Activated T-cell treated with anti-CD3 and anti-CD28 coated beads, Interleukin-2, amount 50 U/mL, for 24 hours (primary cell): Measurements from ENCODE around the gene FAM89A.
"Not testable (repeated sequence)": the region's sequence is repeated elsewhere in the genome, so short reads cannot be mapped to it uniquely, and the experiment has no call there.

Source experiments
- DNase-seq: peaks from one replicate; pipeline ENCODE4 v3.0.0-alpha.2; 2020
- H3K27ac Mint-ChIP-seq: 2 replicates; pipeline ENCODE4 v1.8.0; 2020; ENCODE audit warnings: mild to moderate bottlenecking, mixed read lengths
- H3K27me3 Mint-ChIP-seq: 2 replicates; pipeline ENCODE4 v1.8.0; 2020; ENCODE audit warnings: mixed read lengths
- H3K36me3 Mint-ChIP-seq: 2 replicates; pipeline ENCODE4 v1.8.0; 2020; ENCODE audit warnings: low read depth, mixed read lengths
- H3K4me1 Mint-ChIP-seq: 2 replicates; pipeline ENCODE4 v1.8.0; 2020; ENCODE audit warnings: low read depth, mixed read lengths
- H3K4me3 Mint-ChIP-seq: 2 replicates; pipeline ENCODE4 v1.8.0; 2020; ENCODE audit warnings: mild to moderate bottlenecking, moderate library complexity, mixed read lengths
- H3K9me3 Mint-ChIP-seq: 2 replicates; pipeline ENCODE4 v1.8.0; 2020; ENCODE audit warnings: mixed read lengths

The FAM89A gene

GRCh38 chr1:231011963-231012362, 28.1 kb downstream of the FAM89A start:
- H3K27ac Mint-ChIP-seq: no peak overlapping the region
- H3K36me3 Mint-ChIP-seq: peaks cover 10% of the 10 kb centered on the region
- H3K27me3 Mint-ChIP-seq: no peaks in the 10 kb centered on the region

GRCh38 chr1:231011360-231011759, 28.7 kb downstream of the FAM89A start:
- no peak overlapping the region for H3K27ac Mint-ChIP-seq
- no peak for DNase-seq

More at GRCh38 chr1:231011963-231012362, 28.1 kb downstream of the FAM89A start:
- H3K4me1 Mint-ChIP-seq: no peaks in the 10 kb centered on the region
- peaks cover 9% of the 10 kb centered on the region for H3K9me3 Mint-ChIP-seq
- DNase-seq: no peak
- no peak overlapping the region for H3K4me3 Mint-ChIP-seq

GRCh38 chr1:231007535-231007934, 32.5 kb downstream of the FAM89A start:
- peaks cover 44% of the 10 kb centered on the region for H3K9me3 Mint-ChIP-seq
- not testable (repeated sequence) for H3K36me3 Mint-ChIP-seq, H3K27me3 Mint-ChIP-seq, H3K4me1 Mint-ChIP-seq, H3K27ac Mint-ChIP-seq, DNase-seq, H3K4me3 Mint-ChIP-seq

More at GRCh38 chr1:231011360-231011759, 28.7 kb downstream of the FAM89A start:
- Mint-ChIP-seq H3K4me1 (no peaks in the 10 kb centered on the region), H3K27me3 (no peaks in the 10 kb centered on the region), H3K9me3 (peaks cover 14% of the 10 kb centered on the region), H3K36me3 (peaks cover 6% of the 10 kb centered on the region), H3K4me3 (no peak overlapping the region)

GRCh38 chr1:231001892-231002291, 38.2 kb downstream of the FAM89A start:
- DNase-seq: no peak
- H3K4me1 Mint-ChIP-seq: no peaks in the 10 kb centered on the region
- peaks cover 2% of the 10 kb centered on the region for H3K36me3 Mint-ChIP-seq
- peaks cover 35% of the 10 kb centered on the region for H3K9me3 Mint-ChIP-seq
- H3K4me3 Mint-ChIP-seq: no peak overlapping the region
- no peaks in the 10 kb centered on the region for H3K27me3 Mint-ChIP-seq
- no peak overlapping the region for H3K27ac Mint-ChIP-seq

- DNase-seq: no peak
- Mint-ChIP-seq H3K4me3 (no peak overlapping the region), H3K36me3 (peaks cover 7% of the 10 kb centered on the region), H3K4me1 (no peaks in the 10 kb centered on the region), H3K9me3 (peaks cover 23% of the 10 kb centered on the region), H3K27ac (no peak overlapping the region), H3K27me3 (no peaks in the 10 kb centered on the region)
Measured at GRCh38 chr1:231000639-231001038, 39.4 kb downstream of the FAM89A start.

GRCh38 chr1:231000201-231000600, 39.9 kb downstream of the FAM89A start:
- no peaks in the 10 kb centered on the region for H3K4me1 Mint-ChIP-seq
- no peak for DNase-seq
- peaks cover 10% of the 10 kb centered on the region for H3K36me3 Mint-ChIP-seq
- H3K27ac Mint-ChIP-seq: no peak overlapping the region
- no peaks in the 10 kb centered on the region for H3K27me3 Mint-ChIP-seq
- peaks cover 19% of the 10 kb centered on the region for H3K9me3 Mint-ChIP-seq
- H3K4me3 Mint-ChIP-seq: no peak overlapping the region

GRCh38 chr1:230994860-230995259, 45.2 kb downstream of the FAM89A start:
- H3K27me3 Mint-ChIP-seq: no peaks in the 10 kb centered on the region
- no peaks in the 10 kb centered on the region for H3K4me1 Mint-ChIP-seq
- DNase-seq: no peak
- H3K36me3 Mint-ChIP-seq: peaks cover 51% of the 10 kb centered on the region
- H3K4me3 Mint-ChIP-seq: no peak overlapping the region
- H3K27ac Mint-ChIP-seq: no peak overlapping the region
- no peaks in the 10 kb centered on the region for H3K9me3 Mint-ChIP-seq

- Mint-ChIP-seq H3K4me1 (peaks cover 3% of the 10 kb centered on the region), H3K4me3 (no peak overlapping the region), H3K27me3 (no peaks in the 10 kb centered on the region), H3K9me3 (no peaks in the 10 kb centered on the region), H3K27ac (no peak overlapping the region), H3K36me3 (peaks cover 66% of the 10 kb centered on the region)
- no peak for DNase-seq
Measured at GRCh38 chr1:230992100-230992774, 47.8 kb downstream of the FAM89A start.

GRCh38 chr1:230987448-230987847, 52.6 kb downstream of the FAM89A start:
- Mint-ChIP-seq H3K36me3 (peaks cover 71% of the 10 kb centered on the region), H3K4me1 (peaks cover 16% of the 10 kb centered on the region), H3K27me3 (no peaks in the 10 kb centered on the region), H3K9me3 (no peaks in the 10 kb centered on the region), H3K27ac (peak overlapping the region; percentile 19), H3K4me3 (no peak overlapping the region)
- DNase-seq: no peak

- no peak for DNase-seq
- Mint-ChIP-seq H3K4me1 (peaks cover 16% of the 10 kb centered on the region), H3K27me3 (no peaks in the 10 kb centered on the region), H3K9me3 (no peaks in the 10 kb centered on the region), H3K27ac (no peak overlapping the region), H3K4me3 (no peak overlapping the region), H3K36me3 (peaks cover 67% of the 10 kb centered on the region)
Measured at GRCh38 chr1:230986976-230987375, 53.1 kb downstream of the FAM89A start.

GRCh38 chr1:230985711-230986110, 54.3 kb downstream of the FAM89A start:
- Mint-ChIP-seq H3K4me1 (peaks cover 16% of the 10 kb centered on the region), H3K27me3 (no peaks in the 10 kb centered on the region), H3K36me3 (peaks cover 56% of the 10 kb centered on the region), H3K27ac (no peak overlapping the region), H3K4me3 (no peak overlapping the region), H3K9me3 (no peaks in the 10 kb centered on the region)
- no peak for DNase-seq

GRCh38 chr1:230984622-230985515, 55.2 kb downstream of the FAM89A start:
- DNase-seq, H3K9me3 Mint-ChIP-seq, H3K27me3 Mint-ChIP-seq, H3K4me3 Mint-ChIP-seq: not testable (repeated sequence)
- peaks cover 51% of the 10 kb centered on the region for H3K36me3 Mint-ChIP-seq
- peak overlapping the region; percentile 44 for H3K27ac Mint-ChIP-seq
- H3K4me1 Mint-ChIP-seq: peaks cover 16% of the 10 kb centered on the region

- Mint-ChIP-seq H3K27me3 (no peaks in the 10 kb centered on the region), H3K27ac (no peak overlapping the region), H3K4me1 (peaks cover 14% of the 10 kb centered on the region), H3K36me3 (peaks cover 44% of the 10 kb centered on the region), H3K4me3 (no peak overlapping the region), H3K9me3 (no peaks in the 10 kb centered on the region)
- DNase-seq: no peak
Measured at GRCh38 chr1:230983811-230984210, 56.2 kb downstream of the FAM89A start.

- no peak for DNase-seq
- H3K4me3 Mint-ChIP-seq: no peak overlapping the region
Measured at GRCh38 chr1:230982696-230983095, 57.4 kb downstream of the FAM89A start.

GRCh38 chr1:230979952-230980351, 60.1 kb downstream of the FAM89A start:
- no peak for DNase-seq
- no peak overlapping the region for H3K4me3 Mint-ChIP-seq
- peaks cover 42% of the 10 kb centered on the region for H3K36me3 Mint-ChIP-seq
- H3K4me1 Mint-ChIP-seq: peaks cover 29% of the 10 kb centered on the region
- H3K27me3 Mint-ChIP-seq: no peaks in the 10 kb centered on the region
- H3K27ac Mint-ChIP-seq: no peak overlapping the region
- H3K9me3 Mint-ChIP-seq: no peaks in the 10 kb centered on the region

More at GRCh38 chr1:230982696-230983095, 57.4 kb downstream of the FAM89A start:
- Mint-ChIP-seq H3K27me3 (no peaks in the 10 kb centered on the region), H3K4me1 (peaks cover 14% of the 10 kb centered on the region), H3K36me3 (peaks cover 43% of the 10 kb centered on the region), H3K27ac (no peak overlapping the region), H3K9me3 (no peaks in the 10 kb centered on the region)
